ENCODE data around the gene POMP. TPM values are rescaled to one million over a fixed set of nuclear protein-coding genes. Genes with fewer than 3 reads are reported as not detected.

Gene POMP
- total and polyA plus RNA-seq, 2 of the 4 experiments (the other 2 are of a cell fraction) = 60.2 to 68.4 TPM

- Histone ChIP-seq H3K14ac (replicated peaks; ENCODE audit: low read depth, low read length) (no peak overlapping the region), H3K9me1 (ENCODE audit: insufficient read depth, low read length) (0 out of 2 replicates have a peak, but pooled peaks cover 7% of the 10 kb centered on the region), H3K27ac (ENCODE audit: insufficient read depth, low read length) (no peak overlapping the region), H3K18ac (ENCODE audit: low read depth, low read length) (no peak overlapping the region), H3K9ac (ENCODE audit: low read depth, low read length) (no peak overlapping the region), H3K4me1 (ENCODE audit: control insufficient read depth, insufficient read depth, low read length) (peaks cover 6% of the 10 kb centered on the region), H2BK20ac (ENCODE audit: low read depth, low read length) (no peak overlapping the region), H4K91ac (ENCODE audit: insufficient read depth, low read depth, low read length) (no peak overlapping the region), H3K9me3 (ENCODE audit: control insufficient read depth, insufficient read depth, low read length) (no peaks in the 10 kb centered on the region), H3K4me2 (ENCODE audit: low read depth, low read length) (no peak overlapping the region), H4K20me1 (ENCODE audit: insufficient read depth, low read length) (no peaks in the 10 kb centered on the region), H3K23ac (ENCODE audit: low read depth, low read length) (no peak overlapping the region), H3K56ac (ENCODE audit: extremely low read depth, insufficient read depth, low read length) (no peak overlapping the region), H3K36me3 (ENCODE audit: control insufficient read depth, insufficient read depth, low read length) (no peaks in the 10 kb centered on the region), H2AFZ (replicated peaks; ENCODE audit: low read length, poor library complexity) (no peak overlapping the region), H2BK120ac (ENCODE audit: low read depth, low read length) (no peak overlapping the region), H2AK5ac (ENCODE audit: low read depth, low read length) (no peak overlapping the region), H3K27me3 (ENCODE audit: control insufficient read depth, insufficient read depth, low read length) (no peaks in the 10 kb centered on the region), H2AK9ac (replicated peaks; ENCODE audit: low read depth, low read length, poor library complexity) (no peak overlapping the region), H3K4me3 (ENCODE audit: insufficient read depth, low read depth, low read length) (no peak overlapping the region), H4K8ac (ENCODE audit: low read depth in 2 of 2, low read length in 2 of 2) (no peak overlapping the region), H3K4ac (ENCODE audit: low read depth, low read length) (no peak overlapping the region), H2BK15ac (ENCODE audit: low read depth, low read length) (no peak overlapping the region), H3K79me1 (ENCODE audit: low read depth in 1 of 2, low read length in 2 of 2) (no peaks in the 10 kb centered on the region), H4K5ac (ENCODE audit: low read depth, low read length) (no peak overlapping the region), H2BK5ac (ENCODE audit: low read depth, low read length, poor library complexity, severe bottlenecking) (no peak overlapping the region)
- in situ Hi-C loops (cut with MboI; ENCODE audit: low sequenced_read_pairs) = no loop called here
- DNase-seq (no peak), ATAC-seq (ENCODE audit: low read depth) (no peak)
- no CpG with 5 or more reads among the region's 2 CpGs for WGBS, 2 experiments (ENCODE audit: extremely low coverage in 2 of 2, insufficient read length in 1 of 2)
- ChIA-PET CTCF (no interaction called here), POLR2A (ENCODE audit: unreplicated experiment) (no interaction called here)
- intact Hi-C loops (cut with micrococcal nuclease) = no loop called here
- BruUV-seq (replicated peaks) = no TSS peak
- dilution Hi-C loops (cut with HindIII; ENCODE audit: low sequenced_read_pairs, unreplicated experiment) = no loop called here
- TF ChIP-seq RFX5 (IDR thresholded peaks at IDR 0.05; ENCODE audit: low read depth, low read length) = no peak
- TF ChIP-seq RCOR1 (IDR thresholded peaks at IDR 0.05; ENCODE audit: insufficient replicate concordance, low read length) = no peak
- no peak for TF ChIP-seq MAZ (IDR thresholded peaks at IDR 0.05; ENCODE audit: borderline replicate concordance, low read depth, low read length)
- TF ChIP-seq NFE2L2 (IDR thresholded peaks at IDR 0.05; ENCODE audit: low read depth, low read length) = no peak
- TF ChIP-seq POLR2A (IDR thresholded peaks at IDR 0.05; ENCODE audit: low read depth, low read length) = no peak
- TF ChIP-seq SMC3 (IDR thresholded peaks at IDR 0.05; ENCODE audit: low read depth, low read length) = no peak
- TF ChIP-seq CEBPB (IDR thresholded peaks at IDR 0.05; ENCODE audit: low read depth, low read length) = no peak
- no peak for TF ChIP-seq CHD1 (IDR thresholded peaks at IDR 0.05; ENCODE audit: low read depth, low read length)
- no peak for TF ChIP-seq RAD21 (IDR thresholded peaks at IDR 0.05; ENCODE audit: low read length)
- no peak for TF ChIP-seq ELK1 (IDR thresholded peaks at IDR 0.05; ENCODE audit: borderline replicate concordance, low read depth, low read length)
- TF ChIP-seq BHLHE40 (IDR thresholded peaks at IDR 0.05; ENCODE audit: low read depth, low read length) = no peak
- TF ChIP-seq USF2 (IDR thresholded peaks at IDR 0.05; ENCODE audit: low read depth, low read length) = no peak
- no peak for TF ChIP-seq FOS (IDR thresholded peaks at IDR 0.05; ENCODE audit: low read depth, low read length)
- no peak for TF ChIP-seq CTCF (conservative IDR thresholded peaks at IDR 0.05; ENCODE audit: low read depth, low read length)
Observed at GRCh38 chr13:28615916-28616446, 42.9 kb upstream of the POMP start.

All from IMR-90 (cell line).